GM19324 (cell line): ENCODE measurements around the gene BAG1.

Source experiments
- ATAC-seq: cut with Tn5 transposase; IDR thresholded peaks from one replicate; pipeline ENCODE4 v1.9.1; 2021; ENCODE audit warnings: mild to moderate bottlenecking, moderate library complexity; ENCODE audit not compliant: unreplicated experiment, low FRiP score

The BAG1 gene

GRCh38 chr9:33277484-33277883, 13.0 kb upstream of the BAG1 start:
- ATAC-seq, result no peak

- no peak for ATAC-seq
These were observed 9.4 kb upstream of the BAG1 start for GRCh38 chr9:33273972-33274328.

GRCh38 chr9:33273266-33273971, 8.9 kb upstream of the BAG1 start:
- no peak for ATAC-seq

- ATAC-seq, result no peak
These were observed 7.6 kb upstream of the BAG1 start for GRCh38 chr9:33272061-33272460.

GRCh38 chr9:33270146-33270545, 5.6 kb upstream of the BAG1 start:
- no peak for ATAC-seq

- no peak for ATAC-seq
These were observed 2.8 kb upstream of the BAG1 start for GRCh38 chr9:33267151-33267767.

- ATAC-seq, result no peak
These were observed 830 bp upstream of the BAG1 start for GRCh38 chr9:33265211-33265865.

- peak; percentile 25 for ATAC-seq
These were observed 470 bp downstream of the BAG1 start for GRCh38 chr9:33264003-33264472.

GRCh38 chr9:33263131-33264002, 1.1 kb downstream of the BAG1 start:
- peak; percentile 7 for ATAC-seq

- no peak for ATAC-seq
These were observed 4.1 kb downstream of the BAG1 start for GRCh38 chr9:33260372-33260771.

- ATAC-seq, result no peak
These were observed 7.2 kb downstream of the BAG1 start for GRCh38 chr9:33257276-33257675.

GRCh38 chr9:33256236-33256635, 8.3 kb downstream of the BAG1 start:
- ATAC-seq, result no peak

GRCh38 chr9:33255471-33255870, 9.0 kb downstream of the BAG1 start:
- no peak for ATAC-seq

GRCh38 chr9:33255014-33255413, 9.5 kb downstream of the BAG1 start:
- ATAC-seq, result no peak

- no peak for ATAC-seq
These were observed 10.3 kb downstream of the BAG1 start for GRCh38 chr9:33254211-33254610.

- ATAC-seq, result no peak
These were observed 14.0 kb downstream of the BAG1 start for GRCh38 chr9:33250458-33250995.

GRCh38 chr9:33249983-33250382, 14.5 kb downstream of the BAG1 start:
- ATAC-seq, result no peak

- peak; percentile 29 for ATAC-seq
These were observed 15.3 kb downstream of the BAG1 start for GRCh38 chr9:33249087-33249658.

- ATAC-seq, result no peak
These were observed 15.9 kb downstream of the BAG1 start for GRCh38 chr9:33248606-33249005.

GRCh38 chr9:33246269-33246860, 18.1 kb downstream of the BAG1 start:
- no peak for ATAC-seq
